Right renal cortex interstitium (tissue), 3 donors: ENCODE results near the gene ARHGAP5. TPM values are rescaled to one million over a fixed set of nuclear protein-coding genes. Genes with fewer than 3 reads are reported as not detected.

Experiments used
- DNase-seq, 3 donors: peaks; one replicate each; pipeline ENCODE4 v3.0.0-alpha.2; 2013; ENCODE audit warnings: low read depth in 3 of 3, low spot score in 2 of 3
- polyA plus RNA-seq, 3 donors: library from polyadenylated mRNA; unstranded; fragments of 120-200 nt; gene quantifications; one replicate each; pipeline ENCODE4 v1.2.1, GENCODE V29; 2013; ENCODE audit not compliant: insufficient read length in 3 of 3

ARHGAP5 gene, protein sequence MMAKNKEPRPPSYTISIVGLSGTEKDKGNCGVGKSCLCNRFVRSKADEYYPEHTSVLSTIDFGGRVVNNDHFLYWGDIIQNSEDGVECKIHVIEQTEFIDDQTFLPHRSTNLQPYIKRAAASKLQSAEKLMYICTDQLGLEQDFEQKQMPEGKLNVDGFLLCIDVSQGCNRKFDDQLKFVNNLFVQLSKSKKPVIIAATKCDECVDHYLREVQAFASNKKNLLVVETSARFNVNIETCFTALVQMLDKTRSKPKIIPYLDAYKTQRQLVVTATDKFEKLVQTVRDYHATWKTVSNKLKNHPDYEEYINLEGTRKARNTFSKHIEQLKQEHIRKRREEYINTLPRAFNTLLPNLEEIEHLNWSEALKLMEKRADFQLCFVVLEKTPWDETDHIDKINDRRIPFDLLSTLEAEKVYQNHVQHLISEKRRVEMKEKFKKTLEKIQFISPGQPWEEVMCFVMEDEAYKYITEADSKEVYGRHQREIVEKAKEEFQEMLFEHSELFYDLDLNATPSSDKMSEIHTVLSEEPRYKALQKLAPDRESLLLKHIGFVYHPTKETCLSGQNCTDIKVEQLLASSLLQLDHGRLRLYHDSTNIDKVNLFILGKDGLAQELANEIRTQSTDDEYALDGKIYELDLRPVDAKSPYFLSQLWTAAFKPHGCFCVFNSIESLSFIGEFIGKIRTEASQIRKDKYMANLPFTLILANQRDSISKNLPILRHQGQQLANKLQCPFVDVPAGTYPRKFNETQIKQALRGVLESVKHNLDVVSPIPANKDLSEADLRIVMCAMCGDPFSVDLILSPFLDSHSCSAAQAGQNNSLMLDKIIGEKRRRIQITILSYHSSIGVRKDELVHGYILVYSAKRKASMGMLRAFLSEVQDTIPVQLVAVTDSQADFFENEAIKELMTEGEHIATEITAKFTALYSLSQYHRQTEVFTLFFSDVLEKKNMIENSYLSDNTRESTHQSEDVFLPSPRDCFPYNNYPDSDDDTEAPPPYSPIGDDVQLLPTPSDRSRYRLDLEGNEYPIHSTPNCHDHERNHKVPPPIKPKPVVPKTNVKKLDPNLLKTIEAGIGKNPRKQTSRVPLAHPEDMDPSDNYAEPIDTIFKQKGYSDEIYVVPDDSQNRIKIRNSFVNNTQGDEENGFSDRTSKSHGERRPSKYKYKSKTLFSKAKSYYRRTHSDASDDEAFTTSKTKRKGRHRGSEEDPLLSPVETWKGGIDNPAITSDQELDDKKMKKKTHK (N-terminal part only)
- 100 to 1,000 TPM; 108 to 127 (median 121) TPM for polyA plus RNA-seq

DNA sequence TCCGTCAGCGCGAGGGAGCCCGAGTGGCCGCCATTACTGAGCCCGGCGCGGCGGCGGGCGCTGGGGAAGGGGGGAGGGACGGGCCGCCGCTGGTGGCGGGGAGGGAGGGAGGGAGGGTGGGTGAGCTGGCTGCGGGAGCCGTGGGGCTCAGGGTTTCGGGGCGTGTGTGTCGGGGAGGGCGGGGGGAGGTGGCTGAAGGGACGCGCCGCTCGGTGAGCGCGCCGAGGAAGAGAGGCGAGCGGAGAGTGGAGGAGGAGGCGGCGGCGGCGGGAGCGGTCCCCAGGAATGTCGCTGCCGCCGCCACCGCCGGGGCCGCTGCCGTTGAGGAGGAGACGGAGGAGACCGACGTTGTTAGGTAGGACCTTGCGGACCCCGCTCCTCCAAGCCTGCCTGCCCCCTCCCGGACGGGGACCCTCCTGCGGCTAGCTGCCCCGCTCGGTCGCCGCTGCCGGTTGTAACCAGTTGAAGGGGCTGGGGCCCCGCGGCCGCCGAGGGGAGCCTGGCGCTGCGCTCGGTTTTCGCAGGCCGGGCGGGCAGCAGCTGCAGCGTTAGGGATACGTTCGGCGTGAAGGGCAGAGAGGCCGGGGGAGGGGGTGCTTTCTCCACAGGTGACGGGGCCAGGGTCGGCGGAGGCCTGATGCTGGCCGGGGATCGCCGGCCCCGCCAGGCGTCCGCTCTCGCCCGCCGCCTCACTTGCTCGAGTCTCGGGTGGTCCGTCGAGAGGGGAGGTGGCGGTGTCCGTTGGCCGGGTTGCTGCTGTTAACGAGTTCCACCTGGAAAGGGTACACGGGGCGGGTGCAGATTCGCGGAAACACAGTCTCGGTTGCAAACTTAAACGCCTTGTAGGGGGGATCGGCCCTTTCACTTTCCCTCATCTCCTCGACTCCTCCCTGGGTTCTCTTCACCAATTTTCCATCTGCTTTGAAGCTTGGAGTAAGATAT lies at the start of gene ARHGAP5:
Gene ARHGAP5, plus strand, starts transcription at position 224 of the 942 bp plus-strand sequence. CDS start 13,366 bp downstream, outside the sequence.
- peak in 2 of 3 donors; percentile 38 to 52 for DNase-seq

DNA sequence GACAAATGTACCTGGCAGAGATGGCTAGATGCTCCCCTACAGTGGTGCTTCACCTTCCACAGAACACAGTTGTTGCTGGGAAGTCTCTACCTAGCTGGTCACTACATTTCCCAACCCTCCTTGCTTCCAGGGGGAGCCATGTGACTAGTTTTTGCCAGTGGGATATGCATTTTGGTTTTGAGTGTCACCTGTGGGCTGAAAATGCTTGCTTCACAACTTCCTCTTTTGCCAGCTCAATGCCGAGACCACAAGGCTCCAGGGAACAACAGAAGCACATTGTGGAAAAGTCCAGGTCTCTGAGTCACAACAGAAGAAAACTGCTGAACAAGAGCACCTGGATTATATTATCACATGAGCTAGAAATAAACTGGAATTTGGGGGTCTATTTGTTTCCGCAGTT lies 48.5 kb upstream of the ARHGAP5 start:
- no peak for DNase-seq

DNA sequence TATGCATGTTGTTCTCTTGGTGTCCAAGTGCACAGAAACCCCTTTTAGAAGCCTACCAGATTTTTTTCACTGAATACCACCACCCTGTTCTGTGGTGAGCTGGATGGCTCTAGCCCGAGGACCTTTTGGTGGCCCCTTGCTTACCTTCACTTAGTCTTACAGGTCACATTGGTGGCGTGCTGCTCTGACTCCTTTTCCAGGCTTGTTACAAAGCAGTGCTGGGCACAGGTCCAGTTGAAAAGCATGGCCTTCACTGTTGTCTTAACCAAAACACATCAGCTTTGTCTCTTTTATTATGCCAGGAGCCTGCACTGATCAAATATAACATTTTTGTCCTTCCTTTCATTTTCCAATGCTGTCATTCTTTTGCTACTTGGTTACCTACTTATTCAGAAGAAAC lies 43.6 kb upstream of the ARHGAP5 start:
- DNase-seq: no peak

DNA sequence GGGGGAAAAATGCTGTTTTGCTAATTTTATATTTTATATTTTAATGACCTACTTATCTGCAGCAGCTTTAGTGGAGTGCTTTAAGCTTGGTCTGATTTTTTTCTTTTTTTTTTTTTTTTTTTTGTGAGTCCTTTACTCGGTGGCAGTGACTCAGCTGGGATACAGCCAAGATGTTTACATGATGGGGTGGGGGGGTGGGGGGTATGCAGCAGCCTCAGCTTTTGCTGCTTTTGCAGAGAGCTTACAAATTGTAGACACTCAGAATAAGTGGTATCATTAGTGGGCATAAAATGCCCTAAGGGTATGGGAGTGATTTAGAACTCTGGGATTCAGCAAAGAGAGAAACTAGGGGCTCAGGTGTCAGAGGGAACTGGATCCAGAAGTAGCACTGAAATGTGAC lies 38.2 kb upstream of the ARHGAP5 start:
- DNase-seq: no peak

DNA sequence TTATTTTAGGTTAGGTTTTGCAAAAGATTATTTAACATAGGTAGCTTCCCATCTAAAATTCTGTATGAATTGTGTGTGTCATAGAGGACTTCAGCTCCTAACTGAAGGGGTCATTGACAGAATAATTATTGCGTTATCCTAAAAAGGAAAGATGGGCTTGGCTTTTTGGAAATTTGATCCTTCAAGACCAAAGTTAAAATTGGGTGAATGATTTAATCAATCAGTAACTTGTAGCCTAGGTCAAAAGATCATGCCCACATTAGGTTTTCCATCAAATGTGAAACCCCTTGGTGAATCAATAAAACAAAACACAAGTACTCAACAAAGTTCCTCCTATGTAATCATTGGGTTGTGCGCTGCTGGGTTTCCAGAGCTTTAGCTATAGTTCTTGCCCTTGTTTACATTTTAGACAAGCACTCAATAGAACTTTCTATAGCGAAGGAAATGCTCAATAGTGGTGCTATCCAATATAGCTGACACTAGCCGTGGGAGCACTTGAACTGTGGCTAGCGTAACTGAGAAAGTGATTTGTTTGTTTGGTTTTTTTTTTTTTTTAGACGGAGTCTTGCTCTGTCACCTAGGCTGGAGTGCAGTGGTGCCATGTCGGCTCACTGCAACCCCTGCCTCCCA lies 37.6 kb upstream of the ARHGAP5 start:
- no peak for DNase-seq

DNA sequence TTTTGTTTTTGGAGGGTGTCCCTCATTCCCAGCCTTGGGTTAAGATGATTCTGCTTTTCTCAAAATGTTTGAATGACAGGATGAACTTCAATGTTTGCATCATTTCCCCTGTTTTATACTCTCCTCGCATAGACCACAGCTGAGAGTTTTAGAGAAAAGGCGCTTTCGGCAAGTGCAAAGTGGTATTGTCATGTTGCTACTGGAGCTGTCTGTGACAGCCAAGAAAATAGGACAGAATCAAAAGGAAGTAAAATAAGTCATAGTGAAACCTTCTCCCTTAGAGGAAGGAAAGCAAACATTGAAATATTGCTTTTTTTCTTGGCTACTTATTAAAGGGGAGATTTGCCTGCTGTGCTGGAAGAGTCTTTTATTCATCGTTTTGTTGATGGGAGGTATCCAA lies 33.5 kb upstream of the ARHGAP5 start:
- no peak for DNase-seq

DNA sequence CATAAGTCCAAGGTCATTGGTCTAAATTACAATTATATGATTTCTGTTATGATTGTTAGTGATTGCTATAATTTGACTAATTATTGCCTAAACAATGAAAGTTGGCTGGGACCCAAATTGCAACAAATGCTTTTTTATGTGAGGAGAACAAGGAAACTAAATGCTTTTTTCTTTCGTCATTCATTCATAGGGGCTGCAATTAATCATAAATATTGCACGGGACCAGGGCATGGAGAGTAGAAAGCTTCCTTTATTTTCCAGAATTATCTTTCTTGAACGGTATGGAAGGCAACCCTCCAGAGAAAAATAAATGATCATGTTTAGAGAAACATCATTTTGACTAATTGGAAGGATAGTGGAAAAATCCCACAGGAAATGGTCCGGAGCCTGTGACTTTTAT lies 32.6 kb upstream of the ARHGAP5 start:
- no peak for DNase-seq

DNA sequence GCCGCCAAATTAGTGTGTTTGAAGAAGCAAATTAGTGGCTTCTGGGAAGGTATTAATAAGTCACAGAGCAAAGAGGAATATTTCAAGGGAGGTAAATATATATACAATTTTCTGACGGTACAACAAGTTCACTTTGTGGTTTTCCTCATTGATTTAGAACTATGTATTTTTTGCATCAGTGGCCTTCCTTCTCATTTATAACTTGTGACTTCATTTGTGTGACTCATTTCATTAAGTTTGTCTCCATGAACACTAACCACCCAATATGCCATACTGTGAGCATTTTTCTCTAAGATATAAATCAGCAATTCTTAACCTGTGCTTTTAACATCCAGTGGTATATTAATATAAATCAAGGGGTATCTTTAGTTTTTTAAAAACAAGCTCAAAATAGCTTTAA lies 29.3 kb upstream of the ARHGAP5 start:
- no peak for DNase-seq

DNA sequence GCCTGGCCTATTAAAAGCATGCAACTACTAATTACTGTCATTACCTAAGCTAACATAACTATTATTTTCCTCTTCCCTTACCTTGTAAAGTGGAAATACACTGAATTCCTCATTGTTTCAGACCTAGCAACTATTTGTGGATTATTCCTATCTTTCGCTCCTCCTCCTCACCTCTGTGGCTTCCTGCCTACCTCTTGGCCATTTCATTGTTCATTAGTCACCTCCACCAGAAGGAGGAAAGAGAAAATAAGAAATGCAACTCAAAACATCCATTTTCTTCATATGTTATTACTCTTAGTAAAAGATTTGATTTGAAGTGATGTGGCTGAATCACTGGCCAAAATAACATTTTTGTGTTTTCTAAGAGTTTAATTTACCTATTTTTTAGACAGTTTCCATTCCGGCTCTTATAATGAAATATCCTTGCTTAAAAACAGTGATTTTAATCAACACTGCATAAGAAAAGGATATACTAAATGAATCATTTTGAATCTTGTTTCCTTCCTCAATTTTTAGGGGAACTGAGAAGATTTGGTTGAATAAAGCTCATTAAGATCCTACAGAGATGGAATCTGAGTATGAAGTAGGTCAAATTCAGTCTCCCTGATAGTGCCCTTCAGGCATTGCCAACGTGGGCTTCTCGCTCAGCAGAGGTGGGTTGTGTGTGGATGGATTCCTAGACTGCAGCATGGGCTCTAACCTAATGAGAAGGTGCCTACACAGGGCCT lies 27.6 kb upstream of the ARHGAP5 start:
- DNase-seq: no peak

DNA sequence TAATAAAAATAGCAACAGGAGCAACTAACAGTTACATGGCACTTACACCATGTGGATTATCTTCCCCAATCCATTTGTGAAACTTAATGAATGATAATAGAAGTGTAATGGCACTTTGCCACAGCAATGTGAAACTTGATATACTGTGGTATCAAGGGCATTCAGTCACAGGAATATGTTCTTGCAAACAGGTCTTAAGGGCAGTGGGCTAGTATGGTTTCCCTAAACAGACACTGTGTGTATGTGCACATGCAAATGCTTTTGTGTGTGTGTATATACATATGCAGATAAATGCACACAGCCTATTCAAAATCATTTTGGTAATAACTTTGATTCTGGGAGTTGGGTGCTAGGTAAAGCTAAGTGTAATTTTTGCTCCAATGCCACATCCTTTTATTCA lies 26.2 kb upstream of the ARHGAP5 start:
- no peak for DNase-seq

DNA sequence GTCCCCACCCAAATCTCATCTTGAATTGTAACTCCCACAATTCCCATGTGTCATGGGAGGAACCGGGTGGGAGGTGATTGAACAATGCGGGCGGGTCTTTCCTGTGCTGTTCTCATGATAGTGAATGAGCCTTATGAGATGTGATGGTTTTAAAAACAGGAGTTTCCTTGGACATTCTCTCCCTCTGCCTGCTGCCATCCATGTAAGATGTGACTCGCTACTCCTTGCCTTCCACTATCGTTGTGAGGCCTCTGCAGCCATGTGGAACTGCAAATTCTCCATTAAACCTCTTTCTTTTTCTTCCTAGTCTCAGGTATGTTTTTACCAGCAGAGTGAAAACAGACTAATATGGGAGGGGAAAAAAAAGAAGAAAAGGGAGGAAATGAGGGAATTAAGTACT lies 22.6 kb upstream of the ARHGAP5 start:
- no peak for DNase-seq

DNA sequence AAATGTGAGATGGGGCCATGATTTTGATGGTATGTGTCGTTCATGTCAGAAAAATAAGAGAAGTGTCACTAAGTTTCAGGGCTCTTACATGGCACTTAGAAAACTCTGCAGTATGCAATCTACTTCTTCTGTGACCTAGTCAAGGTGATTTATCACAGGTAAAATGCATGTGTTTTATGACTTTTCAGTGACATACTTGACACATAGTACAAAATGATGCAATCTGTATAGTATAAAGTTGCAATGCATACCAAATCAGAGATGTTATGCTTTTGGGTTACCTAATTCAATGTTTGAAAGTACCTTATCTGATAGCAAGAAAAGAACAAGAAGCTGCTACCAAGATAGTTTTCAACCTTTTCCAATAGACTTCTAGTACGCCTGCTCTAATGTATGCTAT lies 21.9 kb upstream of the ARHGAP5 start:
- no peak for DNase-seq

DNA sequence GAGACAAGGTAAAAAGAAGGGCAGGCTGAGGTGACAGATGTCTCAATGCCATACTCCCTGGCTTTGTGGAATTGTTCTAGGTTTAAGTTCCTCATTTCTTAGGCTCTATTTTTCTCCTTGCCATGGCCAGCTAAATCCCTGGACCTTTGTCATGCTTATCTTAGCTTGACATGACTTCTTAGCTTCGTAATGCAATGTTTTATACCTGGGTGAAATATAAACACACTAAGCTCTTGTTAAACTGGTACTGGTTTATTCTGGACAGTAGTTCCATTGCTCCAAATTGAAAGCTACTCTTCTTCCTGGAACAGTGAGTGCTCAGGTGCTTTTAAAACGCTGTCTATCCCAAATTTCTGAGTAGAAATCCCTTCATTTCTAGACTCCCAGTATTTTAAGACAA lies 17.4 kb upstream of the ARHGAP5 start:
- no peak for DNase-seq

DNA sequence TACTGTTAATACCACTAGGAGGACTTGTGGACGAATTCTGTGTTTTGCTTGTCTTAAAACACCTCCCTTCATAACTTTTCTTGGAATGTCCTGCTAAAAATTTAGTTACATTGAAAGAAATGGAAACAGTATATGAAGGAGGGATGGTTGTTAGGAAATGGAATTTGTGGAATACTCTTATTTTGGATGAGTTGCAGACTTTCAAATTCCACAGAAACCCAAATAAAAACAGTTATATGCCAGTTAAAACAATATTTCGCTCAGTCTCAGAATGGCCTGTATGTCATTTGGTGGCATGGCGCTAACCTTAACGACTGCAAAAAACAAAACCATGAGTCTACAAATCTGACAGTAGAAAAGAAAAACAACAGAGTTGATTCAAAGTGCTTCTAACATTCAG lies 12.2 kb upstream of the ARHGAP5 start:
- no peak for DNase-seq

DNA sequence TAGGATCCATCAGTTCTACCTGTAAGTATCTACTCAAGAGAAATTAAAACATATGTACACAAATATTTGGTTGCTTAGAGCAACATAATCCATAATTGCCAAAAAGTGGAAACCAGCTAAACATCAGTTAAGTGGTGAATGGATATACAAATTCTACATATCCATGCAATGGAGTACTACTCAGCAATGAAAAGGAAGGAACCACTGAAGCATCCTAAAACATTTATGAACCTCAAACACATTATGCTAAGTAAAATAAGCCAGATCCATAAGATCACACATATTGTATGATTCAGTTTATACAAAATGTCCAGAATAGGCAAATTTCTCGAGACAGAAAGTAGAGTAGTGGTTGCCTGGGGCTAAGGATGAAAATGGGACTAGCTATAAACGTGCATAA lies 8.4 kb upstream of the ARHGAP5 start:
- DNase-seq: no peak

DNA sequence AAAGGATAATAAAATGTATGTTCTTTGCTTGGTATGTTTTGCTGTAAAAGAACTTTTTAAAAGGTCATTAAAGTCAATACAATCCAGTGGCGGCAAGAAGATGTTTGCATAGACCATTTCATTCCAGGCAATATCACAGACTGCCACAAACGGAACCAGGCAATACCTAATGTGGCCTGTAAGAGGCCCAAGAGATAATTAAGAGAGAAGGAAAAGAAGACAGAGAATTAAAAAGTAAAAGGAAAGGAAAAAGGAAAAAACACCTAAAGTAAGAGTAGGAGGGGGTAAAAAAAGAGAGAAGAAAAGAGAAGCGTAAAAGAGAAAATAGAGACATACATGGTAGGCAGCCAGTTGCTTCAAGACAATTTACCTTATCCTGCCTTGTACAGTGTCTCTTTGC lies 6.8 kb upstream of the ARHGAP5 start:
- no peak for DNase-seq

DNA sequence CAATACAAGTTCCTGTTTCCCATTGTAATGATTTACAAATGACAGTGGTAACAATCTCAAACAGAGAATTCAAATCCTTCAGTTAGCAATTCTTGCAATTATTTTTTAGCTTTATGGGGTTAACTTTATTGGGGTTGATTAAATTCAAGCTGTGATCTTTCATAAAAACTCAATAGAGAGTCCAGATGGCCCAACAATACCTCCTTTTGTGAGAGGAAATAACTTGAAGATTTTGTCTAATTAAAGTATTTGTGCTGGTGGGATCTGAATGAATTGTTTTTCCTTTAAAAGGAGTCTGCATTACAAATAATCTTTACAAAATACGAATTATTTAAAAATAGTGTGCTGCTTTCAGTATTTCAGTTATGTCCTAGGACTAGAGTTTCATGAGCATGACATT lies 4.4 kb upstream of the ARHGAP5 start:
- DNase-seq: no peak

DNA sequence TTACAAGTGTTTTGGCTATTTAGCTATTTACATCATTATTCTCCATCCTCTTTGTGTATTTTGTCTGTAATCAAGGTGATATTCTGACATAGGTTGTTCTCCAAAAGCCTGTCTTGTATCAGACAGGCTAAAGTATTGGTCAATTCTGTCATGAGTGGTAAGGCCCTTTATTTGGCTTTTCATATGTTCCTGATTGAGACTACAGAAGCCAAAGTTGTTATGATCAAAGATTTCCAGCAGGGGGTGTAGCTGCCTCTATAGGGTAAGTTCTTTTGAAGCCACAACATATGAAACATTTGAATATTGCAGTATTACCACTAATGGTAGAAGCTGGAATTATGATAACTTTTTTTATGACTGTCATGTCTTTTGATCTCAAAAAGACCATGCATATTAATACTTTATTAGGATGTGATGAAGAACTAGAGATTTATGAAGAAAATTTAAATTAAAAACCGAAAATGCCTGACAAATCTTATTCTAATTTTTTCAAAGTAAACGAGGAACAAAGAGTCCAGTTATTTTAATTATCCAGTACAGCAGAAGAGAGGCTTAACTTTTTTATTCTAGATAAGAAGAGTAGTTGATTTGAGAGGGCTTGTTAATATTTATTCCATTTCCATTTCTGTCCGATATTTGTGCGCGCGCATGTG lies 3.4 kb upstream of the ARHGAP5 start:
- peak in 2 of 3 donors; percentile 53 to 54 for DNase-seq
